GM19328 (cell line): Measurements from ENCODE around the gene DFFB.

Experiments
- ATAC-seq: cut with Tn5 transposase; IDR thresholded peaks from one replicate; pipeline ENCODE4 v1.9.1; 2021; ENCODE audit warnings: mild to moderate bottlenecking, moderate library complexity; ENCODE audit not compliant: unreplicated experiment

The DFFB gene

GRCh38 chr1:3923378-3924185, 66.3 kb downstream of the DFFB start:
- ATAC-seq, result no peak

- ATAC-seq, result no peak
Measured at GRCh38 chr1:3924186-3924824, 67.0 kb downstream of the DFFB start.

DNA sequence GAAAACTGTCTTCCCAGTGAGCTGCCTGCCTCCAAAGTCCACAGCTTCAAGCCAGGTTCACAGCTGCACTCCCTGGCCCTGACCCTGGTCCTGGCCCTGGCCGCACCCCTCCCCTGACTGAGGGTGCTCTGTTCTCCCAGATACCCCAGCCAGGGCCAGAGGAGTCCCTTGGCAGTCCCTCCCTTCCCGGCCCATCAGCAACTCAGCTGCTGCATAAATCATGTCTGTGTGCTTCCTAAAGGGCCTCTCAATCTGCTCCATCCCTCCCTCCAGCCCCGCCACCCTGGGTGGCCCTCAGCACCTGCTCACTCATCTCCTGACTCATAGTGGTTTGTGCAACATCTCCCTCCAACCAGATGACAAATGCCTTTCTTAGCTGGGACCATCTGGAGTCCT, 67.5 kb downstream of the DFFB start:
- ATAC-seq, result no peak

GRCh38 chr1:3925256-3925655, 68.0 kb downstream of the DFFB start:
- ATAC-seq, result no peak

DNA sequence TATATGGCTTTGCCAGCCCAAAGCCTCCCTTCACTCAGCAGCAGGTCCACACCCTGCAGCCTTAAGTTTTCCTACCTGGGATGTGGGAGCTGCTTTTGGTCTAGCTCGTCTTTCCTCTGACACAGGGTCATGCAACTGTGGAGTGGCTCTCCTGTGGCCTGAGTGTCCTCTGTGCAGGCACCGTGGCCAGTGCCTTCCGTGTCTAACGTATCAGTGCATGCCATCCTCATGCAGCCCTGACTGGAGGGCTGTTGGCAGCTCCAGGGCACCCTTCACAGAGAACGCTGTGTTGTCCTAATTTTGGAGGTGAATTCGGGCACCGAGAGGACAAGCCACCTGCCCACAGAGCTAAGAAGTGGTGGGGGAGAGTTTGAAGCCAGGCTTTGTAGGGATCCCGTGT, 68.5 kb downstream of the DFFB start:
- no peak for ATAC-seq

DNA sequence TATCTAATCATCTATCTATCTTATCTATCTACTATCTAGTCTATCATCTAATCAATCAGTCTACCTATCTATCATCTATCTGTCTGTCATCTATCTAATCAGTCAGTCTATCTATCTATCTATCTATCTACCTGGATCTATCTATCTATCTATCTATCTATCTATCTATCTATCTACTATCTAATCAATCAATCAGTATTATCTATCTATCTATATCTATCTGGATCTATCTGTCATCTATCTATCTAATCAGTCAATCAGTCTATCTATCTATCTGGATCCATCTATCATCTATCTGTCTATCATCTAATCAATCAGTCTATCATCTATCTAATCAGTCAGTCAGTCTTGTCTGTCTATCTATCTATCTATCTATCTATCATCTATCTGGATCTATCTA, 69.7 kb downstream of the DFFB start:
- no peak for ATAC-seq

GRCh38 chr1:3928586-3928985, 71.3 kb downstream of the DFFB start:
- no peak for ATAC-seq

GRCh38 chr1:3929126-3929525, 71.8 kb downstream of the DFFB start:
- no peak for ATAC-seq

- ATAC-seq, result no peak
Measured at GRCh38 chr1:3930301-3931006, 73.2 kb downstream of the DFFB start.

DNA sequence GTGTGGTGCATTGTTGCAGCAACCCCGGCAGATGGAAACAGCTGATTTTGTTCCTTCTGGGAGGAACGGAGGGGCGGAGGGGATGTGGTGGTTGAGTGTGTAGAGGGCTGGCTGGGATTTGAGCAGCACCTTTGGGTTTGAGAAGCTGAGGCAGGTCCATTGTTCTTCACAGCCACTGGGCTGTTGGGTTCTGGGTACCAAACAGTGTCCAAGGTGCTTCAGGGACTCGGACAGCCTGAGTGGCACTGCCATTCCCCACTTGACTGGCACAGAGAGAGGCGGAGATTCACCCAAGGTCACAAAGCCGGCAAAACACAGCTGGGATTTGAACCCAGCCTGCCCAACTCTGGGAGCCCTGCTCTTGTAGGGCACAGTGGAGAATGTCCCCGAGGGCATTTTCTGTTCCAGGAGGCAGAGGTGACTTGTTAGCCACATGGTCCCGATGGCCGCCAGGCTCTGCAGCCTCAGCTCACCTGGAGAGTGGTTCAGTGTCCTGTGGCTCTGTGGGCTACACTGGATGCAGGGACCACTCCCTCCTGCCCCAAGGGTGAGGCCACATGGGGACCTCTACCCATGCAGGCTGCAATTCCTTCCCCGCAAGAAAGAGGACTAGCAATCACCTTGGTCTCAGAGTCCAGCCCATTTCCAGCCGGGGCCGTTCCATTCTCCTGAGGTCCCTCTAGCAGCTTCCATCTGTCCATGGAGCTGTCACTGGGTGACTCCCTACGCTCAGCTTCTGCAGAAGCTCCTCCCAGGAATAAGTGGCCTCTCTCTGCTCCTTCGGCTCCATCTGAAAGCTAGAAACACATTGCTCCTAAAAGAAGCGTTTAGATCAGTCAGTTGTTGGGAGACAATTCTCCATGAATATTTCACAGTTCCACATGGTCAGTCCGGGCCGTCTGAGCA, 74.0 kb downstream of the DFFB start:
- no peak for ATAC-seq

GRCh38 chr1:3932156-3932919, 75.1 kb downstream of the DFFB start:
- no peak for ATAC-seq
